HepG2 (cell line): ENCODE results near the gene NUDT8. TPM values are rescaled to one million over a fixed set of nuclear protein-coding genes. Genes with fewer than 3 reads are reported as not detected.

Experiments
- ASH2L ChIP-seq: fragments of 300-600, 200-600 bp; sonication (generic); IDR thresholded peaks from 2 replicates; pipeline ENCODE4 v1.7.0; 2017; ENCODE audit warnings: low read depth, mild to moderate bottlenecking, moderate library complexity, mixed read lengths, low read length; ENCODE audit not compliant: insufficient read length
- BCL6 ChIP-seq: IDR thresholded peaks from 2 replicates; pipeline ENCODE4 v1.6.1; 2016; ENCODE audit warnings: missing genetic modification reagents, missing compliant biosample characterization
- FOXP1 ChIP-seq, 2 experiments: fragments of 450-650 bp in 1 of 2; IDR thresholded peaks; 2 replicates each; pipeline ENCODE4 v1.6.1; 2017 to 2018; ENCODE audit warnings: antibody characterized with exemption in 1 of 2
- KAT8 ChIP-seq: IDR thresholded peaks from 2 replicates; pipeline ENCODE4 v1.6.1; 2016; ENCODE audit warnings: missing genetic modification reagents, missing compliant biosample characterization
- KDM6A ChIP-seq: IDR thresholded peaks from 2 replicates; pipeline ENCODE4 v1.6.1; 2016; ENCODE audit warnings: low read depth
- MIER3 ChIP-seq: IDR thresholded peaks from 2 replicates; pipeline ENCODE4 v1.6.1; 2016; ENCODE audit warnings: missing compliant biosample characterization, borderline replicate concordance
- PHF21A ChIP-seq: sonication (generic); formaldehyde crosslinking; IDR thresholded peaks from 2 replicates; pipeline ENCODE4 v1.5.0; 2020; ENCODE audit warnings: mild to moderate bottlenecking, missing genetic modification reagents
- PITX1 ChIP-seq: sonication (generic); formaldehyde crosslinking; IDR thresholded peaks from 2 replicates; pipeline ENCODE4 v1.5.1; 2020; ENCODE audit warnings: mild to moderate bottlenecking, missing genetic modification reagents
- RARA ChIP-seq: IDR thresholded peaks from 2 replicates; pipeline ENCODE4 v1.6.1; 2016; ENCODE audit warnings: missing genetic modification reagents, missing compliant biosample characterization
- SOX13 ChIP-seq, 3 experiments: fragments of 450-650 bp in 1 of 3; sonication (generic) in 1 of 3; formaldehyde crosslinking in 1 of 3; IDR thresholded peaks in 2 of 3; conservative IDR thresholded peaks in 1 of 3; 2 replicates each; pipeline versions ENCODE4 v1.5.0 to v1.6.1; 2016 to 2020; ENCODE audit warnings: antibody characterized with exemption in 1 of 3, mild to moderate bottlenecking in 1 of 3, missing compliant biosample characterization in 1 of 3, missing genetic modification reagents in 1 of 3, moderate library complexity in 1 of 3
- SOX5 ChIP-seq: IDR thresholded peaks from 2 replicates; pipeline ENCODE4 v1.6.1; 2016; ENCODE audit warnings: borderline replicate concordance
- SOX6 ChIP-seq, 2 experiments: fragments of 450-650 bp in 1 of 2; sonication (generic) in 1 of 2; formaldehyde crosslinking in 1 of 2; IDR thresholded peaks; 2 replicates each; pipeline versions ENCODE4 v1.4.0 to v1.6.1; 2017 to 2020; ENCODE audit warnings: antibody characterized with exemption in 1 of 2, mild to moderate bottlenecking in 1 of 2, missing genetic modification reagents in 1 of 2
- SP1 ChIP-seq, 2 experiments: fragments of 450-650 bp in 1 of 2; sonication (generic) in 1 of 2; formaldehyde crosslinking in 1 of 2; IDR thresholded peaks; 2 replicates each; pipeline versions ENCODE4 v1.4.0 to v1.6.1; 2016 to 2020; ENCODE audit warnings: missing genetic modification reagents in 1 of 2
- TBX3 ChIP-seq: fragments of 450-650 bp; IDR thresholded peaks from 2 replicates; pipeline ENCODE4 v1.6.1; 2017; ENCODE audit warnings: antibody characterized with exemption, mild to moderate bottlenecking, inconsistent platforms, borderline replicate concordance
- TCF7 ChIP-seq: sonication (generic); IDR thresholded peaks from 2 replicates; pipeline ENCODE4 v1.6.1; 2016; ENCODE audit warnings: antibody characterized with exemption, low read depth
- TEAD3 ChIP-seq: optimal IDR thresholded peaks from 2 replicates; pipeline ENCODE3; 2016; ENCODE audit warnings: borderline replicate concordance
- ZNF256 ChIP-seq: sonication (generic); formaldehyde crosslinking; conservative IDR thresholded peaks from 2 replicates; pipeline ENCODE4 v1.4.0; 2020; ENCODE audit warnings: missing genetic modification reagents
- ZNF501 ChIP-seq: sonication (generic); formaldehyde crosslinking; IDR thresholded peaks from 2 replicates; pipeline ENCODE4 v1.5.1; 2020; ENCODE audit warnings: mild to moderate bottlenecking, moderate library complexity, missing genetic modification reagents
- polyA plus RNA-seq, 8 experiments: library from polyadenylated mRNA; depleted of rRNA in 3 of 8; stranded (reverse) in 7 of 8; unstranded in 1 of 8; fragments of >200 nt; fragmentation: Illumina TruSeq in 4 of 8; extraction: Trizol in 4 of 8; gene quantifications; 2 replicates each; pipeline versions ENCODE4 v1.2.1 to v1.2.3, GENCODE V29; 2011 to 2016; ENCODE audit warnings: low read depth in 4 of 8, missing spikeins in 1 of 8, mixed read lengths in 1 of 8; ENCODE audit not compliant: insufficient read depth in 1 of 8
- total RNA-seq, 5 experiments: library from RNA; depleted of rRNA; stranded (reverse); fragments of >200 nt; fragmentation: Illumina TruSeq; extraction: Trizol; gene quantifications; 2 replicates each; pipeline ENCODE4 v1.2.3, GENCODE V29; 2016; ENCODE audit warnings: low read depth in 1 of 5
- TF ChIP-seq, protein P1 (sequence below): sonication (generic); formaldehyde crosslinking; conservative IDR thresholded peaks from 2 replicates; pipeline ENCODE4 v1.4.0; 2020; ENCODE audit warnings: mild to moderate bottlenecking, missing genetic modification reagents, moderate library complexity
- TF ChIP-seq, protein P2 (sequence below): sonication (generic); formaldehyde crosslinking; conservative IDR thresholded peaks from 2 replicates; pipeline ENCODE4 v1.8.1; 2023; ENCODE audit warnings: missing genetic modification reagents
- TF ChIP-seq, protein P3 (sequence below): sonication (generic); formaldehyde crosslinking; IDR thresholded peaks from 2 replicates; pipeline ENCODE4 v1.8.1; 2023; ENCODE audit warnings: mild to moderate bottlenecking, missing genetic modification reagents
- TF ChIP-seq, protein P4 (sequence below): sonication (generic); formaldehyde crosslinking; IDR thresholded peaks from 2 replicates; pipeline ENCODE4 v1.4.0; 2020; ENCODE audit warnings: missing genetic modification reagents, borderline replicate concordance

NUDT8 gene
- total and polyA plus RNA-seq, 2 of the 13 experiments (the other 11 are each of a cell fraction or from before 2014, with no cell fraction given): 6.7 to 25.8 TPM

DNA sequence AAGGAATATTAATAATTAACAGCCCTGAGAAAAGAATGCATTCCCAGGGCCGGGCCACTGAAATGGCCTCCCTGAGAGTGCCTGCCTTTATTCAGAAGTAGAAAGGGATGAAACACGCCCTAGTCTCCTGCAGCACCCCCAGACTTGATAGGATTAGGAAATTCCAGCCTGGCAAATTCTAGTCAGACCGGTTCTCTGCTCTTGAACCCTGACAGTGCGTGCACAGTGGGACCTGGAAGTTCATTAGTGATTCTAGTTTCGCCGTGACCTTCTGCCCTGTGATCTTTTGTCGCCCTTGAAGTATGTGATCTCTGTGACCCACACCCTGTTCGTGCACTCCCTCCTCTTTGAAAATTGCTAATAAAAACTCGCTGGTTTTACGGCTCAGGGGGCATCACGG lies 48.3 kb downstream of the NUDT8 start (continued):
- TF ChIP-seq, protein P1, sequence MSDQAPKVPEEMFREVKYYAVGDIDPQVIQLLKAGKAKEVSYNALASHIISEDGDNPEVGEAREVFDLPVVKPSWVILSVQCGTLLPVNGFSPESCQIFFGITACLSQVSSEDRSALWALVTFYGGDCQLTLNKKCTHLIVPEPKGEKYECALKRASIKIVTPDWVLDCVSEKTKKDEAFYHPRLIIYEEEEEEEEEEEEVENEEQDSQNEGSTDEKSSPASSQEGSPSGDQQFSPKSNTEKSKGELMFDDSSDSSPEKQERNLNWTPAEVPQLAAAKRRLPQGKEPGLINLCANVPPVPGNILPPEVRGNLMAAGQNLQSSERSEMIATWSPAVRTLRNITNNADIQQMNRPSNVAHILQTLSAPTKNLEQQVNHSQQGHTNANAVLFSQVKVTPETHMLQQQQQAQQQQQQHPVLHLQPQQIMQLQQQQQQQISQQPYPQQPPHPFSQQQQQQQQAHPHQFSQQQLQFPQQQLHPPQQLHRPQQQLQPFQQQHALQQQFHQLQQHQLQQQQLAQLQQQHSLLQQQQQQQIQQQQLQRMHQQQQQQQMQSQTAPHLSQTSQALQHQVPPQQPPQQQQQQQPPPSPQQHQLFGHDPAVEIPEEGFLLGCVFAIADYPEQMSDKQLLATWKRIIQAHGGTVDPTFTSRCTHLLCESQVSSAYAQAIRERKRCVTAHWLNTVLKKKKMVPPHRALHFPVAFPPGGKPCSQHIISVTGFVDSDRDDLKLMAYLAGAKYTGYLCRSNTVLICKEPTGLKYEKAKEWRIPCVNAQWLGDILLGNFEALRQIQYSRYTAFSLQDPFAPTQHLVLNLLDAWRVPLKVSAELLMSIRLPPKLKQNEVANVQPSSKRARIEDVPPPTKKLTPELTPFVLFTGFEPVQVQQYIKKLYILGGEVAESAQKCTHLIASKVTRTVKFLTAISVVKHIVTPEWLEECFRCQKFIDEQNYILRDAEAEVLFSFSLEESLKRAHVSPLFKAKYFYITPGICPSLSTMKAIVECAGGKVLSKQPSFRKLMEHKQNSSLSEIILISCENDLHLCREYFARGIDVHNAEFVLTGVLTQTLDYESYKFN: peak; percentile 81
- TF ChIP-seq PITX1 (peak; percentile 71; the same call in 1 of the 2 replicates), ASH2L (peak; percentile 54), SOX13 (IDR thresholded peaks at IDR 0.05) (no peak; the same call in 1 of the 2 replicates), SOX13 (CRISPR knock-in tag; conservative IDR thresholded peaks at IDR 0.05 in 1 of 2, IDR thresholded peaks at IDR 0.05 in 1 of 2) (peak in 1 of 2 experiments; percentile 32; a peak in 1 of 4 replicates), SOX6 (IDR thresholded peaks at IDR 0.05) (no peak), SOX6 (CRISPR knock-in tag; IDR thresholded peaks at IDR 0.05) (peak; percentile 75), KDM6A (CRISPR knock-in tag) (0 out of 2 replicates have a peak, but pooled peaks have one; percentile 36), TEAD3 (peak; percentile 56), TBX3 (peak; percentile 32; the same call in 1 of the 2 replicates), MIER3 (CRISPR knock-in tag) (no peak), ZNF256 (CRISPR knock-in tag) (no peak), SP1 (IDR thresholded peaks at IDR 0.05) (no peak), SP1 (CRISPR knock-in tag; IDR thresholded peaks at IDR 0.05) (no peak), TCF7 (peak; percentile 75), BCL6 (CRISPR knock-in tag) (peak; percentile 58; the same call in 1 of the 2 replicates), KAT8 (0 out of 2 replicates have a peak, but pooled peaks have one; percentile 20), FOXP1 (IDR thresholded peaks at IDR 0.05) (no peak), FOXP1 (CRISPR knock-in tag; IDR thresholded peaks at IDR 0.05) (no peak), ZNF501 (CRISPR knock-in tag) (0 out of 2 replicates have a peak, but pooled peaks have one; percentile 33), RARA (CRISPR knock-in tag) (peak; percentile 93), PHF21A (CRISPR knock-in tag) (peak; percentile 54), SOX5 (CRISPR knock-in tag) (peak; percentile 55; the same call in 1 of the 2 replicates)
- TF ChIP-seq, protein P2, sequence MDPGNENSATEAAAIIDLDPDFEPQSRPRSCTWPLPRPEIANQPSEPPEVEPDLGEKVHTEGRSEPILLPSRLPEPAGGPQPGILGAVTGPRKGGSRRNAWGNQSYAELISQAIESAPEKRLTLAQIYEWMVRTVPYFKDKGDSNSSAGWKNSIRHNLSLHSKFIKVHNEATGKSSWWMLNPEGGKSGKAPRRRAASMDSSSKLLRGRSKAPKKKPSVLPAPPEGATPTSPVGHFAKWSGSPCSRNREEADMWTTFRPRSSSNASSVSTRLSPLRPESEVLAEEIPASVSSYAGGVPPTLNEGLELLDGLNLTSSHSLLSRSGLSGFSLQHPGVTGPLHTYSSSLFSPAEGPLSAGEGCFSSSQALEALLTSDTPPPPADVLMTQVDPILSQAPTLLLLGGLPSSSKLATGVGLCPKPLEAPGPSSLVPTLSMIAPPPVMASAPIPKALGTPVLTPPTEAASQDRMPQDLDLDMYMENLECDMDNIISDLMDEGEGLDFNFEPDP (CRISPR knock-in tag): no peak
- TF ChIP-seq, protein P3, sequence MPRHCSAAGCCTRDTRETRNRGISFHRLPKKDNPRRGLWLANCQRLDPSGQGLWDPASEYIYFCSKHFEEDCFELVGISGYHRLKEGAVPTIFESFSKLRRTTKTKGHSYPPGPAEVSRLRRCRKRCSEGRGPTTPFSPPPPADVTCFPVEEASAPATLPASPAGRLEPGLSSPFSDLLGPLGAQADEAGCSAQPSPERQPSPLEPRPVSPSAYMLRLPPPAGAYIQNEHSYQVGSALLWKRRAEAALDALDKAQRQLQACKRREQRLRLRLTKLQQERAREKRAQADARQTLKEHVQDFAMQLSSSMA (CRISPR knock-in tag): no peak
- TF ChIP-seq, protein P4, sequence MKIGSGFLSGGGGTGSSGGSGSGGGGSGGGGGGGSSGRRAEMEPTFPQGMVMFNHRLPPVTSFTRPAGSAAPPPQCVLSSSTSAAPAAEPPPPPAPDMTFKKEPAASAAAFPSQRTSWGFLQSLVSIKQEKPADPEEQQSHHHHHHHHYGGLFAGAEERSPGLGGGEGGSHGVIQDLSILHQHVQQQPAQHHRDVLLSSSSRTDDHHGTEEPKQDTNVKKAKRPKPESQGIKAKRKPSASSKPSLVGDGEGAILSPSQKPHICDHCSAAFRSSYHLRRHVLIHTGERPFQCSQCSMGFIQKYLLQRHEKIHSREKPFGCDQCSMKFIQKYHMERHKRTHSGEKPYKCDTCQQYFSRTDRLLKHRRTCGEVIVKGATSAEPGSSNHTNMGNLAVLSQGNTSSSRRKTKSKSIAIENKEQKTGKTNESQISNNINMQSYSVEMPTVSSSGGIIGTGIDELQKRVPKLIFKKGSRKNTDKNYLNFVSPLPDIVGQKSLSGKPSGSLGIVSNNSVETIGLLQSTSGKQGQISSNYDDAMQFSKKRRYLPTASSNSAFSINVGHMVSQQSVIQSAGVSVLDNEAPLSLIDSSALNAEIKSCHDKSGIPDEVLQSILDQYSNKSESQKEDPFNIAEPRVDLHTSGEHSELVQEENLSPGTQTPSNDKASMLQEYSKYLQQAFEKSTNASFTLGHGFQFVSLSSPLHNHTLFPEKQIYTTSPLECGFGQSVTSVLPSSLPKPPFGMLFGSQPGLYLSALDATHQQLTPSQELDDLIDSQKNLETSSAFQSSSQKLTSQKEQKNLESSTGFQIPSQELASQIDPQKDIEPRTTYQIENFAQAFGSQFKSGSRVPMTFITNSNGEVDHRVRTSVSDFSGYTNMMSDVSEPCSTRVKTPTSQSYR (CRISPR knock-in tag): peak; percentile 44; the same call in 1 of the 2 replicates
